Spleen (tissue), 11 donors: ENCODE measurements around the gene GYG2. TPM values are rescaled to one million over a fixed set of nuclear protein-coding genes. Genes with fewer than 3 reads are reported as not detected.

ENCODE experiments used
- DNase-seq: peaks from one replicate; pipeline ENCODE4 v3.0.0-alpha.2; 2020
- H3K27ac ChIP-seq, 8 donors: fragments of 200-600 bp; sonication (generic) in 7 of 8; 1 replicate in 4 of 8; 2 replicates in 4 of 8; pipeline versions ENCODE4 v1.5.0 to v1.8.0; 2016 to 2021; ENCODE audit warnings: inconsistent platforms in 4 of 8, mild to moderate bottlenecking in 4 of 8, moderate library complexity in 1 of 8
- H3K27me3 ChIP-seq, 7 donors: fragments of 200-600 bp; sonication (generic) in 6 of 7; replicated peaks in 1 of 7; 1 replicate in 4 of 7; 2 replicates in 3 of 7; pipeline versions ENCODE4 v1.5.0 to v1.8.0; 2016 to 2021; ENCODE audit warnings: inconsistent platforms in 3 of 7, mild to moderate bottlenecking in 1 of 7
- H3K36me3 ChIP-seq, 6 donors: fragments of 200-600 bp; sonication (generic) in 5 of 6; 1 replicate in 4 of 6; 2 replicates in 2 of 6; pipeline versions ENCODE4 v1.5.0 to v1.8.0; 2016 to 2021; ENCODE audit warnings: inconsistent platforms in 2 of 6
- H3K4me1 ChIP-seq, 6 donors: fragments of 200-600 bp; sonication (generic) in 5 of 6; 1 replicate in 3 of 6; 2 replicates in 3 of 6; pipeline versions ENCODE4 v1.5.0 to v1.8.0; 2016 to 2021; ENCODE audit warnings: inconsistent platforms in 3 of 6
- H3K4me3 ChIP-seq, 8 donors: fragments of 200-600 bp; sonication (generic) in 7 of 8; 1 replicate in 4 of 8; 2 replicates in 4 of 8; pipeline versions ENCODE4 v1.5.0 to v1.8.0; 2016 to 2021; ENCODE audit warnings: inconsistent platforms in 4 of 8, mild to moderate bottlenecking in 4 of 8, moderate library complexity in 2 of 8
- H3K9me3 ChIP-seq, 8 donors: fragments of 200-600 bp; sonication (generic) in 7 of 8; 1 replicate in 4 of 8; 2 replicates in 4 of 8; pipeline versions ENCODE4 v1.5.0 to v1.8.0; 2016 to 2021; ENCODE audit warnings: inconsistent platforms in 4 of 8
- CTCF ChIP-seq, 11 experiments: fragments of 200-600 bp in 7 of 11; fragments of 450-650 bp in 4 of 11; sonication (generic) in 4 of 11; IDR thresholded peaks in 8 of 11; conservative IDR thresholded peaks in 3 of 11; 1 replicate in 7 of 11; 2 replicates in 4 of 11; pipeline versions ENCODE4 v1.4.0 to v1.8.0; 2016 to 2021; ENCODE audit warnings: antibody characterized with exemption in 11 of 11, inconsistent platforms in 4 of 11, mild to moderate bottlenecking in 1 of 11
- POLR2A ChIP-seq, 3 donors: fragments of 450-650 bp; IDR thresholded peaks; one replicate each; pipeline ENCODE4 v1.5.1; 2017; ENCODE audit warnings: antibody characterized with exemption in 3 of 3, mild to moderate bottlenecking in 1 of 3
- POLR2AphosphoS5 ChIP-seq, 3 donors: sonication (generic); formaldehyde crosslinking; IDR thresholded peaks; one replicate each; pipeline ENCODE4 v1.5.1; 2017; ENCODE audit warnings: antibody characterized with exemption in 3 of 3
- WGBS, 5 donors: extraction: QIAGEN DNeasy Blood & Tissue Kit in 3 of 5; methylation state at CpG; one replicate each; pipeline versions ENCODE4 v1.1.5 to v1.1.7; 2013 to 2018; 5-methylcytosine and 5-hydroxymethylcytosine counted together
- intact Hi-C: fragments of 100-400 bp; cut with DNase I; formaldehyde crosslinking; loops from one replicate; pipeline ENCODE4 v1.15.0; 2023; ENCODE audit warnings: low total_unique reads
- polyA plus RNA-seq, 3 donors: library from polyadenylated mRNA; stranded (reverse); fragments of 200-250 nt; gene quantifications; one replicate each; pipeline ENCODE4 v1.2.1, GENCODE V29; 2013
- total RNA-seq, 7 donors: library from RNA; depleted of rRNA in 3 of 7; stranded (reverse); fragments of >200 nt in 3 of 7; fragmentation: NEBNext Ultra II Directional in 4 of 7; extraction: Animal tissue kit (Norgen Biotek cat#: 25700) in 4 of 7; gene quantifications; one replicate each; pipeline versions ENCODE4 v1.1.0 to v1.2.1, GENCODE V29; 2016 to 2021
- donor health status: healthy with polysubstance abuse.
- donor health status: DM: no; HTN: no; CAD: no; lungs with moderate emphysema.
- donor health status: DM: no; HTN: no; CAD: no.
- donor health status: Bipolar disorder and iron deficiency.
- donor health status: healthy.
- donor health status: DM: no; HTN: no; CAD: no.
- donor health status: DM: yes; HTN: yes; CAD: no.

The GYG2 gene
- total and polyA plus RNA-seq, 10 donors = 0.22 to 0.92 (median 0.35) TPM; not detected in 2

DNA sequence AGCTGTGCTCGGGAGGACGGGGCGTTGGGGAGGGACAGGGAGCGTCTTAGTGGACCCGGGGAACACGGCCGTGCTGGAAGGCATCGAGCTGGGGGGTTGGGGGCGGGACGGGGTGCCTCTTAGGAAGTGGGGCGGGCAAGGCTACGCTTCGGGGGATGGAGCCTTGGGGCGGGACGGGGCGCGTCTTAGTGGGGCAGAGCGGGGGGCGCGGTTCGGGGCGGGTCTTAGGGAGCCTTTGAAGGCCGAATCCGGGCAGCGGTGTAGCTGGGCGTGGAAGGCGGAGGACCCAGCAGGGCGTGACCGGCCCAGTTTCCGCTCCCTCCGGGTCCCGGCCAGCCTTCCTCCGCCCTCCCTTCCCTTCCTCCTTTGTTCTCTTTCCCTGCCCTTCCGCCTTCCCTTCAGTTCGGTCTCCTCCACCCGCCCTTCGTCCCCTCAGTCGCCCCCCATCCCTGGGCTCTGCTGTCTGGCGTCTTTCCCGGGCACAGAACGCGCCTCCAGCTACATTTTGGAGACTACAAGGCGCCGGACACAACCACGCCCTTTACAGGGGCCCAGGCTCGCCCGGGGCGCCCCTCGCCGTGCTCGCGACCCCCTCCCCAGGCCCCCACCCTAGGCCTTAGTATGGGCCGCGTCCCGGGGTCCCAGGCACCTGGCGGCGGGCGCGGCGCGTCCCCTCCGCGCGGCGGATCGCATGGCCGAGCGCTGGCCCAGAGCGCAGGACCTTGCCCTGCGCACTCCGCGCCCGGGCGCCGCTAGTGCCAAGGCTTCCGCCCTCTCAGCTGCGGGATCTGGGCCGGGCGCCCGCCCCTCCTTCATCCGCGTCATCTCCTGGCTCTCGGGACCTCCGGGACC lies 100.1 kb downstream of the GYG2 start, which contains the start of gene ARSD:
Gene ARSD, minus strand, starts transcription at position 757 of the 852 bp plus-strand sequence. Its CDS starts 64 bp downstream, at position 693.
- TF ChIP-seq POLR2A (IDR thresholded peaks at IDR 0.05) (peak in 2 of 3 donors; percentile 17 to 74), POLR2AphosphoS5 (IDR thresholded peaks at IDR 0.05) (peak; percentile 82 to 91 (median 87)), CTCF (IDR thresholded peaks at IDR 0.05 in 8 of 11, conservative IDR thresholded peaks at IDR 0.05 in 3 of 11) (no peak)
- intact Hi-C loops = no loop called here
- DNase-seq = peak; percentile 95
- 0 to 6% (median 1%) methylated on average over 23 to 82 of the region's 84 CpGs for WGBS, 5 donors
- Histone ChIP-seq H3K27ac (peak within 1 kb of the TSS; percentile 74 to 97 (median 91)), H3K9me3 (peaks cover 0 to 21% (median 8%) of the 10 kb centered on the region in 8 donors), H3K36me3 (peaks cover 0 to 4% (median 0%) of the 10 kb centered on the region in 6 donors), H3K4me1 (peaks cover 0 to 8% (median 0%) of the 10 kb centered on the region in 6 donors), H3K27me3 (peaks cover 0 to 7% (median 0%) of the 10 kb centered on the region in 7 donors), H3K4me3 (peak within 1 kb of the TSS; percentile 46 to 91 (median 66))

- H3K27me3 ChIP-seq = peaks cover 0 to 7% (median 0%) of the 10 kb centered on the region in 7 donors
- intact Hi-C loops = no loop called here
- WGBS, 5 donors = 90 to 97% (median 91%) methylated on average over 2 of the region's 2 CpGs
- H3K4me3 ChIP-seq = no peak overlapping the region
- no peak for DNase-seq
- H3K4me1 ChIP-seq = peaks cover 0 to 8% (median 0%) of the 10 kb centered on the region in 6 donors
- no peak for TF ChIP-seq POLR2AphosphoS5 (IDR thresholded peaks at IDR 0.05)
- no peak for TF ChIP-seq POLR2A (IDR thresholded peaks at IDR 0.05)
- TF ChIP-seq CTCF (IDR thresholded peaks at IDR 0.05 in 8 of 11, conservative IDR thresholded peaks at IDR 0.05 in 3 of 11) = no peak
- no peak overlapping the region for H3K27ac ChIP-seq
- no peaks in the 10 kb centered on the region for H3K36me3 ChIP-seq
- H3K9me3 ChIP-seq = peaks cover 0 to 21% (median 8%) of the 10 kb centered on the region in 8 donors
Observed at GRCh38 chrX:2931155-2931554, 102.4 kb downstream of the GYG2 start.

GRCh38 chrX:2931612-2932011 lies 102.9 kb downstream of the GYG2 start:
- WGBS, 5 donors = 82 to 95% (median 91%) methylated on average over 4 of the region's 4 CpGs
- Histone ChIP-seq H3K36me3 (no peaks in the 10 kb centered on the region), H3K27me3 (peaks cover 0 to 7% (median 0%) of the 10 kb centered on the region in 7 donors), H3K4me1 (peaks cover 0 to 8% (median 0%) of the 10 kb centered on the region in 6 donors), H3K27ac (no peak overlapping the region), H3K9me3 (peaks cover 0 to 21% (median 8%) of the 10 kb centered on the region in 8 donors), H3K4me3 (no peak overlapping the region)
- no peak for TF ChIP-seq POLR2AphosphoS5 (IDR thresholded peaks at IDR 0.05)
- TF ChIP-seq POLR2A (IDR thresholded peaks at IDR 0.05) = no peak
- TF ChIP-seq CTCF (IDR thresholded peaks at IDR 0.05 in 8 of 11, conservative IDR thresholded peaks at IDR 0.05 in 3 of 11) = no peak
- intact Hi-C loops = no loop called here
- no peak for DNase-seq

Other genes starting within 250 kb of the GYG2 start
- 100 to 1,000 TPM; 109 to 316 (median 180) TPM for gene CD99, start 137.6 kb upstream of the GYG2 start, total RNA-seq
- gene CD99, start 137.6 kb upstream of the GYG2 start, polyA plus RNA-seq = 100 to 1,000 TPM; 101 to 219 (median 189) TPM
- gene XG, start 76.9 kb upstream of the GYG2 start, total RNA-seq = under 1 TPM in 3 of 7 donors, not detected in 4; 0.19 to 0.87 (median 0.32) TPM
- under 1 TPM; 0.03 to 0.22 (median 0.15) TPM for gene XG, start 76.9 kb upstream of the GYG2 start, polyA plus RNA-seq
- gene ARSD, start 100.4 kb downstream of the GYG2 start, total RNA-seq = 10 to 100 TPM; 11.8 to 22.0 (median 18.9) TPM
- 1 to 10 TPM; 2.8 to 5.0 (median 4.7) TPM for gene ARSD, start 100.4 kb downstream of the GYG2 start, polyA plus RNA-seq
- gene ARSH, start 177.6 kb downstream of the GYG2 start, total RNA-seq = not detected
- not detected for gene ARSH, start 177.6 kb downstream of the GYG2 start, polyA plus RNA-seq
- not detected for gene ARSF, start 212.5 kb downstream of the GYG2 start, total RNA-seq
- gene ARSF, start 212.5 kb downstream of the GYG2 start, polyA plus RNA-seq = not detected